SK-N-SH treated with all-trans-retinoic acid at 6 μM for 48 hours (cell line): ENCODE results near the gene FNDC7.

Experiments used
- CREB5 ChIP-seq: fragments of 250-450 bp; sonication (Bioruptor Pico); IDR thresholded peaks from 2 replicates; pipeline ENCODE4 v1.5.1; 2020; ENCODE audit warnings: low read depth, mild to moderate bottlenecking, moderate library complexity
- CSDC2 ChIP-seq: fragments of 250-450 bp; sonication (Bioruptor Pico); IDR thresholded peaks from 2 replicates; pipeline ENCODE4 v1.5.0; 2020; ENCODE audit warnings: mild to moderate bottlenecking, moderate library complexity
- GLIS3 ChIP-seq: fragments of 250-450 bp; sonication (Bioruptor Pico); IDR thresholded peaks from 2 replicates; pipeline ENCODE4 v1.5.0; 2020; ENCODE audit warnings: mild to moderate bottlenecking, moderate library complexity
- POU6F1 ChIP-seq: fragments of 250-450 bp; sonication (Bioruptor Pico); IDR thresholded peaks from 2 replicates; pipeline ENCODE4 v1.8.0; 2021; ENCODE audit warnings: low read depth, mild to moderate bottlenecking, moderate library complexity, borderline replicate concordance
- PPARA ChIP-seq: fragments of 250-450 bp; sonication (Bioruptor Pico); IDR thresholded peaks from 2 replicates; pipeline ENCODE4 v1.5.0; 2020; ENCODE audit warnings: mild to moderate bottlenecking, borderline replicate concordance
- RARB ChIP-seq: fragments of 250-450 bp; sonication (Bioruptor Pico); IDR thresholded peaks from 2 replicates; pipeline ENCODE4 v1.8.0; 2021; ENCODE audit warnings: mild to moderate bottlenecking, moderate library complexity
- SNAI2 ChIP-seq: fragments of 250-450 bp; sonication (Bioruptor Pico); IDR thresholded peaks from 2 replicates; pipeline ENCODE4 v1.5.0; 2020; ENCODE audit warnings: mild to moderate bottlenecking, moderate library complexity
- ZC3H10 ChIP-seq: fragments of 250-450 bp; sonication (Bioruptor Pico); IDR thresholded peaks from 2 replicates; pipeline ENCODE4 v1.5.1; 2021; ENCODE audit warnings: mild to moderate bottlenecking, moderate library complexity
- ZFP3 ChIP-seq: fragments of 250-450 bp; sonication (Bioruptor Pico); IDR thresholded peaks from 2 replicates; pipeline ENCODE4 v1.5.0; 2020; ENCODE audit warnings: mild to moderate bottlenecking, moderate library complexity
- ZNF70 ChIP-seq: fragments of 450-650 bp; formaldehyde crosslinking; IDR thresholded peaks from 2 replicates; pipeline ENCODE4 v1.5.0; 2020; ENCODE audit warnings: mild to moderate bottlenecking, moderate library complexity
- ZNF8 ChIP-seq: fragments of 450-650 bp; formaldehyde crosslinking; IDR thresholded peaks from 2 replicates; pipeline ENCODE4 v1.5.0; 2020; ENCODE audit warnings: mild to moderate bottlenecking, moderate library complexity
- TF ChIP-seq, protein P1 (sequence below): fragments of 250-450 bp; sonication (Bioruptor Pico); IDR thresholded peaks from 2 replicates; pipeline ENCODE4 v1.5.0; 2020; ENCODE audit warnings: mild to moderate bottlenecking, moderate library complexity
- TF ChIP-seq, protein P2 (sequence below): fragments of 250-450 bp; sonication (Bioruptor Pico); IDR thresholded peaks from 2 replicates; pipeline ENCODE4 v1.8.0; 2020; ENCODE audit warnings: mild to moderate bottlenecking, moderate library complexity, borderline replicate concordance

DNA sequence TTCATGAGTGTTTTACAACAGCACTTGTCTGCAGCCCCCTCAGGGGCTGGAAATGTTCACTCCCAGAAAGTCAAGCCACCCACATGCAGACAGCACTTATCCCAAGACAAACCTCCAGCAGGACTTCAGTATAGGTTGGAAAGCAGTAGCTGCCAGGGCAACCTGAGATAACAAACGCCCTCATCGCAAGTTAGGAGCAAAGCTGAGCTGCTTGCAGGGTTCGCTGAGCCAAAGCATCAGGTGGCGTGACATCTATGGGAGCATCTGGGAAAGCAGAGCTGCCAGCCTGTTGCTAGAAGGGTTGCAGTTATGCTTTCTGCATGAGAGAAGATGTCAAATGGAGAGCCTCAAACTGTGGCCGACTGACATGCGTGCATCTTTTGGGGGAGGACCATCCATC lies 29.5 kb downstream of the FNDC7 start:
- TF ChIP-seq ZFP3 (CRISPR knock-in tag) (no peak), RARB (CRISPR knock-in tag) (no peak), GLIS3 (no peak), ZNF8 (CRISPR knock-in tag) (no peak), CSDC2 (CRISPR knock-in tag) (no peak), PPARA (CRISPR knock-in tag) (no peak), ZNF70 (no peak), POU6F1 (no peak), SNAI2 (CRISPR knock-in tag) (no peak), ZC3H10 (CRISPR knock-in tag) (no peak), CREB5 (no peak)
- TF ChIP-seq, protein P1, sequence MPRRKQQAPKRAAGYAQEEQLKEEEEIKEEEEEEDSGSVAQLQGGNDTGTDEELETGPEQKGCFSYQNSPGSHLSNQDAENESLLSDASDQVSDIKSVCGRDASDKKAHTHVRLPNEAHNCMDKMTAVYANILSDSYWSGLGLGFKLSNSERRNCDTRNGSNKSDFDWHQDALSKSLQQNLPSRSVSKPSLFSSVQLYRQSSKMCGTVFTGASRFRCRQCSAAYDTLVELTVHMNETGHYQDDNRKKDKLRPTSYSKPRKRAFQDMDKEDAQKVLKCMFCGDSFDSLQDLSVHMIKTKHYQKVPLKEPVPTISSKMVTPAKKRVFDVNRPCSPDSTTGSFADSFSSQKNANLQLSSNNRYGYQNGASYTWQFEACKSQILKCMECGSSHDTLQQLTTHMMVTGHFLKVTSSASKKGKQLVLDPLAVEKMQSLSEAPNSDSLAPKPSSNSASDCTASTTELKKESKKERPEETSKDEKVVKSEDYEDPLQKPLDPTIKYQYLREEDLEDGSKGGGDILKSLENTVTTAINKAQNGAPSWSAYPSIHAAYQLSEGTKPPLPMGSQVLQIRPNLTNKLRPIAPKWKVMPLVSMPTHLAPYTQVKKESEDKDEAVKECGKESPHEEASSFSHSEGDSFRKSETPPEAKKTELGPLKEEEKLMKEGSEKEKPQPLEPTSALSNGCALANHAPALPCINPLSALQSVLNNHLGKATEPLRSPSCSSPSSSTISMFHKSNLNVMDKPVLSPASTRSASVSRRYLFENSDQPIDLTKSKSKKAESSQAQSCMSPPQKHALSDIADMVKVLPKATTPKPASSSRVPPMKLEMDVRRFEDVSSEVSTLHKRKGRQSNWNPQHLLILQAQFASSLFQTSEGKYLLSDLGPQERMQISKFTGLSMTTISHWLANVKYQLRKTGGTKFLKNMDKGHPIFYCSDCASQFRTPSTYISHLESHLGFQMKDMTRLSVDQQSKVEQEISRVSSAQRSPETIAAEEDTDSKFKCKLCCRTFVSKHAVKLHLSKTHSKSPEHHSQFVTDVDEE (CRISPR knock-in tag): no peak
- TF ChIP-seq, protein P2, sequence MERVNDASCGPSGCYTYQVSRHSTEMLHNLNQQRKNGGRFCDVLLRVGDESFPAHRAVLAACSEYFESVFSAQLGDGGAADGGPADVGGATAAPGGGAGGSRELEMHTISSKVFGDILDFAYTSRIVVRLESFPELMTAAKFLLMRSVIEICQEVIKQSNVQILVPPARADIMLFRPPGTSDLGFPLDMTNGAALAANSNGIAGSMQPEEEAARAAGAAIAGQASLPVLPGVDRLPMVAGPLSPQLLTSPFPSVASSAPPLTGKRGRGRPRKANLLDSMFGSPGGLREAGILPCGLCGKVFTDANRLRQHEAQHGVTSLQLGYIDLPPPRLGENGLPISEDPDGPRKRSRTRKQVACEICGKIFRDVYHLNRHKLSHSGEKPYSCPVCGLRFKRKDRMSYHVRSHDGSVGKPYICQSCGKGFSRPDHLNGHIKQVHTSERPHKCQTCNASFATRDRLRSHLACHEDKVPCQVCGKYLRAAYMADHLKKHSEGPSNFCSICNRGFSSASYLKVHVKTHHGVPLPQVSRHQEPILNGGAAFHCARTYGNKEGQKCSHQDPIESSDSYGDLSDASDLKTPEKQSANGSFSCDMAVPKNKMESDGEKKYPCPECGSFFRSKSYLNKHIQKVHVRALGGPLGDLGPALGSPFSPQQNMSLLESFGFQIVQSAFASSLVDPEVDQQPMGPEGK (CRISPR knock-in tag): no peak
